H1 (cell line): ENCODE results near the gene TUNAR. TPM values are rescaled to one million over a fixed set of nuclear protein-coding genes. Genes with fewer than 3 reads are reported as not detected.

ENCODE experiments used
- CTCF ChIA-PET: fragments of 300-600 bp; sonication (Branson Sonifier 250); formaldehyde crosslinking; loops from one replicate; lab custom pipeline; 2021; ENCODE audit not compliant: partially characterized antibody; lab: Charles Lee
- POLR2A ChIA-PET: fragments of 300-600 bp; sonication (Branson Sonifier 250); formaldehyde crosslinking; loops from one replicate; lab custom pipeline; 2021; ENCODE audit warnings: inconsistent platforms; ENCODE audit not compliant: partially characterized antibody; lab: Charles Lee
- DNase-seq, 2 experiments: peaks; one replicate each; pipeline versions ENCODE4 v3.0.0 to v3.0.0-alpha.2; 2010 to 2022; ENCODE audit warnings: low spot score in 2 of 2, low read depth in 1 of 2, mixed read lengths in 1 of 2
- FAIRE-seq: peaks from 2 replicates; lab custom pipeline; 2011; peaks lifted over from hg19 to GRCh38; lab: Jason Lieb, UNC
- H2AFZ ChIP-seq: 2 replicates; pipeline ENCODE4 v1.8.1; 2012; ENCODE audit warnings: low read length, inconsistent platforms
- H2AK5ac ChIP-seq: 2 replicates; pipeline ENCODE4 v1.6.1; 2013; ENCODE audit warnings: low read depth, low read length
- H2BK120ac ChIP-seq: replicated peaks from 2 replicates; pipeline ENCODE3; 2013; ENCODE audit warnings: low read depth, low read length, inconsistent platforms
- H2BK12ac ChIP-seq: 2 replicates; pipeline ENCODE4 v1.6.1; 2013; ENCODE audit warnings: low read depth, low read length
- H2BK15ac ChIP-seq: 2 replicates; pipeline ENCODE4 v1.6.1; 2013; ENCODE audit warnings: low read length
- H2BK20ac ChIP-seq: 2 replicates; pipeline ENCODE4 v1.6.1; 2013; ENCODE audit warnings: low read length
- H2BK5ac ChIP-seq: 2 replicates; pipeline ENCODE4 v1.6.1; 2013; ENCODE audit warnings: low read depth, low read length
- H3K14ac ChIP-seq: 2 replicates; pipeline ENCODE4 v1.6.1; 2013; ENCODE audit warnings: inconsistent platforms; ENCODE audit not compliant: insufficient read length
- H3K18ac ChIP-seq: 2 replicates; pipeline ENCODE4 v1.6.1; 2013; ENCODE audit warnings: low read length; ENCODE audit errors: extremely low read depth
- H3K23ac ChIP-seq: 2 replicates; pipeline ENCODE4 v1.6.1; 2013; ENCODE audit warnings: inconsistent platforms; ENCODE audit not compliant: insufficient read length
- H3K23me2 ChIP-seq: 2 replicates; pipeline ENCODE4 v1.6.1; 2013; ENCODE audit warnings: low read depth, low read length
- H3K27ac ChIP-seq: 2 replicates; pipeline ENCODE4 v1.6.1; 2011; ENCODE audit warnings: low read depth, low read length, inconsistent platforms
- H3K27me3 ChIP-seq, 4 experiments: replicated peaks in 1 of 4; 1 replicate in 1 of 4; 2 replicates in 3 of 4; pipeline versions ENCODE4 v1.6.1 to v1.8.1; 2011 to 2013; ENCODE audit warnings: low read length in 3 of 4, mild to moderate bottlenecking in 3 of 4, inconsistent platforms in 2 of 4, mixed read lengths in 2 of 4, moderate library complexity in 1 of 4; ENCODE audit not compliant: control insufficient read depth in 3 of 4, insufficient read depth in 3 of 4; ENCODE audit errors: extremely low read depth in 1 of 4
- H3K36me3 ChIP-seq, 4 experiments: 2 replicates each; pipeline versions ENCODE4 v1.6.1 to v1.8.1; 2011 to 2013; ENCODE audit warnings: mild to moderate bottlenecking in 4 of 4, low read length in 3 of 4, moderate library complexity in 2 of 4, control low read depth in 1 of 4, inconsistent platforms in 1 of 4; ENCODE audit not compliant: insufficient read depth in 4 of 4, control insufficient read depth in 2 of 4
- H3K4ac ChIP-seq: replicated peaks from 2 replicates; pipeline ENCODE3; 2013; ENCODE audit warnings: low read length, low read depth, mixed read lengths, inconsistent platforms; ENCODE audit not compliant: insufficient read length
- H3K4me1 ChIP-seq, 4 experiments: replicated peaks in 1 of 4; 1 replicate in 1 of 4; 2 replicates in 3 of 4; pipeline versions ENCODE4 v1.6.1 to v1.8.1; 2011 to 2013; ENCODE audit warnings: low read length in 3 of 4, inconsistent platforms in 2 of 4, mixed read lengths in 1 of 4; ENCODE audit not compliant: insufficient read depth in 4 of 4, control insufficient read depth in 3 of 4
- H3K4me2 ChIP-seq, 2 experiments: 2 replicates each; pipeline versions ENCODE4 v1.6.1 to v1.8.1; 2011 to 2013; ENCODE audit warnings: low read depth in 2 of 2, low read length in 2 of 2, control low read depth in 1 of 2, inconsistent platforms in 1 of 2, mild to moderate bottlenecking in 1 of 2; ENCODE audit not compliant: insufficient read depth in 1 of 2
- H3K4me3 ChIP-seq, 4 experiments: fragments of 200-600, 300-600 bp in 1 of 4; sonication (generic), shearing (Covaris generic), sonication (Bioruptor Twin) in 1 of 4; 2 replicates each; pipeline versions ENCODE4 v1.5.1 to v1.8.1; 2011 to 2016; ENCODE audit warnings: low read length in 4 of 4, low read depth in 3 of 4, control low read depth in 2 of 4, inconsistent platforms in 2 of 4, mild to moderate bottlenecking in 2 of 4, mixed read lengths in 1 of 4, moderate library complexity in 1 of 4; ENCODE audit not compliant: insufficient read depth in 2 of 4; ENCODE audit errors: extremely low read depth in 1 of 4
- H3K56ac ChIP-seq: replicated peaks from 2 replicates; pipeline ENCODE3; 2013; ENCODE audit warnings: low read depth, mild to moderate bottlenecking, mixed read lengths, low read length, inconsistent platforms; ENCODE audit not compliant: insufficient read length
- H3K79me1 ChIP-seq: 2 replicates; pipeline ENCODE4 v1.6.1; 2013; ENCODE audit warnings: low read depth, low read length, control low read depth
- H3K79me2 ChIP-seq, 2 experiments: 2 replicates each; pipeline versions ENCODE4 v1.6.1 to v1.8.1; 2012 to 2013; ENCODE audit warnings: low read length in 2 of 2, mild to moderate bottlenecking in 2 of 2, inconsistent platforms in 1 of 2; ENCODE audit not compliant: insufficient read depth in 2 of 2, control insufficient read depth in 1 of 2
- H3K9ac ChIP-seq, 4 experiments: replicated peaks in 1 of 4; 1 replicate in 1 of 4; 2 replicates in 3 of 4; pipeline versions ENCODE4 v1.6.1 to v1.8.1; 2011 to 2013; ENCODE audit warnings: low read depth in 3 of 4, low read length in 3 of 4, control low read depth in 2 of 4, mild to moderate bottlenecking in 2 of 4, moderate library complexity in 2 of 4, inconsistent platforms in 1 of 4; ENCODE audit errors: extremely low read depth in 1 of 4
- H3K9me3 ChIP-seq, 2 experiments: 2 replicates each; pipeline versions ENCODE4 v1.6.1 to v1.8.1; 2012 to 2013; ENCODE audit warnings: mild to moderate bottlenecking in 2 of 2, moderate library complexity in 2 of 2, control low read depth in 1 of 2, inconsistent platforms in 1 of 2, low read depth in 1 of 2, low read length in 1 of 2, mixed read lengths in 1 of 2; ENCODE audit not compliant: insufficient read depth in 2 of 2
- H4K20me1 ChIP-seq, 2 experiments: replicated peaks in 1 of 2; 2 replicates each; pipeline versions ENCODE3 to v1.8.1; 2011 to 2013; ENCODE audit warnings: inconsistent platforms in 2 of 2, low read length in 2 of 2, mild to moderate bottlenecking in 1 of 2; ENCODE audit not compliant: insufficient read depth in 2 of 2, control insufficient read depth in 1 of 2
- H4K5ac ChIP-seq: 2 replicates; pipeline ENCODE4 v1.6.1; 2013; ENCODE audit warnings: low read length, low read depth, mixed read lengths, inconsistent platforms; ENCODE audit not compliant: insufficient read length
- H4K8ac ChIP-seq: 2 replicates; pipeline ENCODE4 v1.8.0; 2013; ENCODE audit warnings: mild to moderate bottlenecking, moderate library complexity, low read length, inconsistent platforms; ENCODE audit not compliant: insufficient read depth; ENCODE audit errors: extremely low read depth
- H4K91ac ChIP-seq: replicated peaks from 2 replicates; pipeline ENCODE3; 2013; ENCODE audit warnings: low read length, mixed read lengths, inconsistent platforms; ENCODE audit not compliant: insufficient read length
- ASH2L ChIP-seq: fragments of 200-600, 300-600 bp; sonication (generic); IDR thresholded peaks from one replicate; pipeline ENCODE4 v1.7.1; 2017; ENCODE audit warnings: low read length
- CREB1 ChIP-seq: IDR thresholded peaks from 2 replicates; pipeline ENCODE4 v1.6.1; 2012; ENCODE audit warnings: inconsistent platforms
- EP300 ChIP-seq, 2 experiments: IDR thresholded peaks; 1 replicate in 1 of 2; 2 replicates in 1 of 2; pipeline ENCODE4 v1.6.1; 2011 to 2012; ENCODE audit warnings: low read depth in 2 of 2, low read length in 2 of 2, mild to moderate bottlenecking in 2 of 2, borderline replicate concordance in 1 of 2, inconsistent platforms in 1 of 2, moderate library complexity in 1 of 2
- KDM5A ChIP-seq: fragments of 200-600 bp; IDR thresholded peaks from 2 replicates; pipeline ENCODE4 v1.7.1; 2012; ENCODE audit warnings: mild to moderate bottlenecking, low read length, inconsistent platforms, mixed read lengths
- POLR2A ChIP-seq, 2 experiments: IDR thresholded peaks; 1 replicate in 1 of 2; 2 replicates in 1 of 2; pipeline ENCODE4 v1.6.1; 2011; ENCODE audit warnings: low read depth in 2 of 2, low read length in 2 of 2, mild to moderate bottlenecking in 2 of 2; ENCODE audit errors: control extremely low read depth in 1 of 2
- RAD21 ChIP-seq, 2 experiments: IDR thresholded peaks in 1 of 2; conservative IDR thresholded peaks in 1 of 2; 2 replicates each; pipeline ENCODE4 v1.6.1; 2011; ENCODE audit warnings: low read depth in 2 of 2, low read length in 2 of 2, improper control_type of control experiment in 1 of 2, inconsistent platforms in 1 of 2, mild to moderate bottlenecking in 1 of 2, moderate library complexity in 1 of 2
- SIX5 ChIP-seq: IDR thresholded peaks from 2 replicates; pipeline ENCODE4 v1.6.1; 2011; ENCODE audit warnings: mild to moderate bottlenecking, low read depth, low read length
- SP1 ChIP-seq: IDR thresholded peaks from 2 replicates; pipeline ENCODE4 v1.6.1; 2011; ENCODE audit warnings: low read depth, low read length
- WGBS, 2 experiments: shearing (Covaris generic) in 1 of 2; methylation state at CpG; one replicate each; pipeline versions ENCODE4 v1.1.6 to v1.1.7; 2013 to 2015; ENCODE audit warnings: low lambda C conversion rate in 2 of 2, mixed read lengths in 2 of 2, inconsistent platforms in 1 of 2, low coverage in 1 of 2, missing lambda C conversion rate in 1 of 2; ENCODE audit not compliant: insufficient replicate concordance in 2 of 2, insufficient coverage in 1 of 2, insufficient read length in 1 of 2; ENCODE audit errors: extremely low coverage in 1 of 2, missing lambda C conversion rate in 1 of 2; 5-methylcytosine and 5-hydroxymethylcytosine counted together
- polyA plus RNA-seq, 7 experiments: library from polyadenylated mRNA; depleted of rRNA in 3 of 7; stranded (reverse) in 5 of 7; unstranded in 2 of 7; fragments of >200 nt in 5 of 7; fragments of 200-250 nt in 2 of 7; gene quantifications; 1 replicate in 5 of 7; 2 replicates in 1 of 7; 4 replicates in 1 of 7; pipeline versions ENCODE4 v1.2.1 to v1.2.3, GENCODE V29; 2011 to 2013; ENCODE audit warnings: missing spikeins in 2 of 7, mixed read lengths in 2 of 7
- total RNA-seq: library from RNA; stranded (reverse); fragmentation: NEBNext Ultra II Directional; extraction: Animal tissue kit (Norgen Biotek cat#: 25700); gene quantifications from 2 replicates; pipeline ENCODE4 v1.2.1, GENCODE V29; 2021
- TF ChIP-seq, protein P1 (sequence below): IDR thresholded peaks from 2 replicates; pipeline ENCODE4 v1.6.1; 2011; ENCODE audit warnings: low read depth, mild to moderate bottlenecking, low read length; ENCODE audit not compliant: insufficient read depth
- TF ChIP-seq, protein P2 (sequence below), 3 experiments: IDR thresholded peaks; 1 replicate in 2 of 3; 2 replicates in 1 of 3; pipeline versions ENCODE4 v1.5.1 to v1.6.1; 2011; ENCODE audit warnings: low read length in 3 of 3, mild to moderate bottlenecking in 3 of 3, inconsistent platforms in 2 of 3, low read depth in 1 of 3, moderate library complexity in 1 of 3; ENCODE audit not compliant: insufficient read depth in 1 of 3; ENCODE audit errors: control extremely low read depth in 1 of 3

The TUNAR gene
- total and polyA plus RNA-seq, 2 of the 8 experiments (the other 6 are each of a cell fraction or from before 2014, with no cell fraction given): 12.8 to 63.9 TPM

DNA sequence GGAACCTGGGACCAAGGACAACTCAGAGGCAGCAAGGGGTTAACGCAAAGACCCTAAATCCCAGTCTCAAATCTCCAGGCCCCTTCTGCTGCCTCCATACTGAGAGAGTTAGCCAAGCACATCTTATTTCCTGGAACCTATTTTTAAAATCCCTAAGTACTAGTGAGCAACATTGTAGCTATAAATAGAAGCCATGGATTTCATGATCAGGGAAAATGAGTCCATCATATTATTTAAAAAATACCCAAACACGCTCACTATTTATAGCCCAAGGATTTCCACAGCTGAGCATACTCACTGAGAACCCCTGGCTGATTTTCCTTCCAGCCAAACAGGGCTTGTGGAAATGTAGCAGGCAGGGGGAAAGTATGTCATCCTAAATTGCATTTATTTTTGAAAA, 19.4 kb upstream of the TUNAR start:
- DNase-seq: no peak
- no peaks in the 10 kb centered on the region for H3K79me1 ChIP-seq
- POLR2A ChIA-PET: no interaction called here
- H3K36me3 ChIP-seq: no peaks in the 10 kb centered on the region
- H4K91ac ChIP-seq: no peak overlapping the region
- H3K56ac ChIP-seq: no peak overlapping the region
- no peak overlapping the region for H3K18ac ChIP-seq
- H4K5ac ChIP-seq: no peak overlapping the region
- no peaks in the 10 kb centered on the region for H3K4me1 ChIP-seq
- no peaks in the 10 kb centered on the region; a peak in 1 of 7 replicates for H3K27me3 ChIP-seq
- H3K27ac ChIP-seq: no peak overlapping the region
- no peak overlapping the region for H3K9ac ChIP-seq
- no peaks in the 10 kb centered on the region for H4K20me1 ChIP-seq
- no peak overlapping the region for H2BK5ac ChIP-seq
- TF ChIP-seq KDM5A (no peak), SIX5 (no peak), CREB1 (no peak), POLR2A (IDR thresholded peaks at IDR 0.05; ENCODE audit: control extremely low read depth in 1 of 2, low read depth in 2 of 2, low read length in 2 of 2) (no peak), RAD21 (IDR thresholded peaks at IDR 0.05 in 1 of 2, conservative IDR thresholded peaks at IDR 0.05 in 1 of 2; ENCODE audit: low read depth in 2 of 2, low read length in 2 of 2) (no peak), EP300 (IDR thresholded peaks at IDR 0.05; ENCODE audit: borderline replicate concordance in 1 of 2, low read depth in 2 of 2, low read length in 2 of 2) (no peak), ASH2L (no peak), SP1 (no peak)
- TF ChIP-seq, protein P1, sequence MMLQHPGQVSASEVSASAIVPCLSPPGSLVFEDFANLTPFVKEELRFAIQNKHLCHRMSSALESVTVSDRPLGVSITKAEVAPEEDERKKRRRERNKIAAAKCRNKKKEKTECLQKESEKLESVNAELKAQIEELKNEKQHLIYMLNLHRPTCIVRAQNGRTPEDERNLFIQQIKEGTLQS: no peak
- TF ChIP-seq, protein P2, sequence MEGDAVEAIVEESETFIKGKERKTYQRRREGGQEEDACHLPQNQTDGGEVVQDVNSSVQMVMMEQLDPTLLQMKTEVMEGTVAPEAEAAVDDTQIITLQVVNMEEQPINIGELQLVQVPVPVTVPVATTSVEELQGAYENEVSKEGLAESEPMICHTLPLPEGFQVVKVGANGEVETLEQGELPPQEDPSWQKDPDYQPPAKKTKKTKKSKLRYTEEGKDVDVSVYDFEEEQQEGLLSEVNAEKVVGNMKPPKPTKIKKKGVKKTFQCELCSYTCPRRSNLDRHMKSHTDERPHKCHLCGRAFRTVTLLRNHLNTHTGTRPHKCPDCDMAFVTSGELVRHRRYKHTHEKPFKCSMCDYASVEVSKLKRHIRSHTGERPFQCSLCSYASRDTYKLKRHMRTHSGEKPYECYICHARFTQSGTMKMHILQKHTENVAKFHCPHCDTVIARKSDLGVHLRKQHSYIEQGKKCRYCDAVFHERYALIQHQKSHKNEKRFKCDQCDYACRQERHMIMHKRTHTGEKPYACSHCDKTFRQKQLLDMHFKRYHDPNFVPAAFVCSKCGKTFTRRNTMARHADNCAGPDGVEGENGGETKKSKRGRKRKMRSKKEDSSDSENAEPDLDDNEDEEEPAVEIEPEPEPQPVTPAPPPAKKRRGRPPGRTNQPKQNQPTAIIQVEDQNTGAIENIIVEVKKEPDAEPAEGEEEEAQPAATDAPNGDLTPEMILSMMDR (IDR thresholded peaks at IDR 0.05; ENCODE audit: control extremely low read depth in 1 of 3, insufficient read depth in 1 of 3, low read depth in 1 of 3, low read length in 3 of 3): no peak
- no peak overlapping the region for H3K4me3 ChIP-seq
- no peak overlapping the region for H3K14ac ChIP-seq
- no peak overlapping the region for H2AK5ac ChIP-seq
- no peaks in the 10 kb centered on the region for H3K23me2 ChIP-seq
- H2BK20ac ChIP-seq: no peak overlapping the region
- H4K8ac ChIP-seq: no peak overlapping the region
- CTCF ChIA-PET: no interaction called here
- H2BK15ac ChIP-seq: no peak overlapping the region
- no peak overlapping the region for H2BK120ac ChIP-seq
- H3K4me2 ChIP-seq: no peak overlapping the region
- FAIRE-seq: no peak
- no peak overlapping the region for H2AFZ ChIP-seq
- H3K79me2 ChIP-seq: no peaks in the 10 kb centered on the region
- 96% methylated on average over 2 of the region's 2 CpGs; no CpG with 5 or more reads in 1 of the 2 experiments for WGBS, 2 experiments
- no peak overlapping the region for H3K23ac ChIP-seq
- no peak overlapping the region for H2BK12ac ChIP-seq
- no peak overlapping the region for H3K4ac ChIP-seq
- no peaks in the 10 kb centered on the region for H3K9me3 ChIP-seq
